B cell (primary cell): ENCODE data around the gene PDZRN3. TPM values are rescaled to one million over a fixed set of nuclear protein-coding genes. Genes with fewer than 3 reads are reported as not detected.

Experiments
- ATAC-seq: fragments of 200-7000 bp; cut with Tn5 transposase; one replicate; pipeline ENCODE4 v1.10.0; 2021; ENCODE audit warnings: low read depth, mild to moderate bottlenecking, moderate number of reproducible peaks, moderate library complexity
- CTCF ChIA-PET: fragments of 350-600 bp; sonication (Branson Sonifier 250); formaldehyde crosslinking; loops from one replicate; lab custom pipeline; 2021; ENCODE audit warnings: antibody characterized with exemption, inconsistent platforms; lab: Charles Lee
- POLR2A ChIA-PET: fragments of 350-600 bp; sonication (Branson Sonifier 250); formaldehyde crosslinking; loops from one replicate; lab custom pipeline; 2021; ENCODE audit warnings: antibody characterized with exemption; lab: Charles Lee
- DNase-seq: peaks from one replicate; pipeline ENCODE4 v3.0.0; 2013
- H2AFZ ChIP-seq: 2 replicates; pipeline ENCODE4 v1.6.1; 2012; ENCODE audit warnings: mild to moderate bottlenecking, low read depth, low read length; ENCODE audit not compliant: insufficient read depth, poor library complexity, severe bottlenecking
- H3K27ac ChIP-seq, 2 donors: 1 replicate in 1 of 2; 2 replicates in 1 of 2; pipeline ENCODE4 v1.5.1; 2012 to 2013; ENCODE audit warnings: low read length in 2 of 2, mild to moderate bottlenecking in 2 of 2, moderate library complexity in 1 of 2
- H3K27me3 ChIP-seq, 4 experiments: fragments of 200-600 bp in 1 of 4; sonication (generic) in 1 of 4; replicated peaks in 1 of 4; 1 replicate in 2 of 4; 2 replicates in 2 of 4; pipeline versions ENCODE4 v1.6.1 to v1.7.0; 2013 to 2016; ENCODE audit warnings: low read length in 3 of 4, mild to moderate bottlenecking in 2 of 4, mixed read lengths in 1 of 4, moderate library complexity in 1 of 4; ENCODE audit not compliant: insufficient read depth in 4 of 4, control insufficient read depth in 3 of 4; ENCODE audit errors: control extremely low read depth in 1 of 4
- H3K36me3 ChIP-seq, 2 experiments: replicated peaks in 1 of 2; 1 replicate in 1 of 2; 2 replicates in 1 of 2; pipeline versions ENCODE4 v1.6.1 to v1.7.1; 2013; ENCODE audit warnings: low read length in 1 of 2; ENCODE audit not compliant: insufficient read depth in 2 of 2, control insufficient read depth in 1 of 2; ENCODE audit errors: control extremely low read depth in 1 of 2, extremely low read depth in 1 of 2
- H3K4me1 ChIP-seq, 2 donors: fragments of 200-600 bp in 1 of 2; sonication (generic) in 1 of 2; 1 replicate in 1 of 2; 2 replicates in 1 of 2; pipeline versions ENCODE4 v1.5.1 to v1.6.1; 2013 to 2017; ENCODE audit warnings: low read length in 2 of 2; ENCODE audit not compliant: control insufficient read depth in 2 of 2, insufficient read depth in 2 of 2
- H3K4me2 ChIP-seq: replicated peaks from 2 replicates; pipeline ENCODE3; 2012; ENCODE audit warnings: mild to moderate bottlenecking, low read depth, low read length; ENCODE audit not compliant: poor library complexity, severe bottlenecking
- H3K4me3 ChIP-seq, 5 experiments: fragments of 200-600 bp in 1 of 5; sonication (generic) in 1 of 5; 1 replicate in 3 of 5; 2 replicates in 2 of 5; pipeline versions ENCODE4 v1.5.1 to v1.7.0; 2011 to 2016; ENCODE audit warnings: low read length in 4 of 5, mild to moderate bottlenecking in 4 of 5, low read depth in 2 of 5, control low read depth in 1 of 5, moderate library complexity in 1 of 5; ENCODE audit not compliant: insufficient read depth in 1 of 5; ENCODE audit errors: control extremely low read depth in 1 of 5, extremely low read depth in 1 of 5
- H3K79me2 ChIP-seq: fragments of 200-600 bp; sonication (generic); one replicate; pipeline ENCODE4 v1.6.0; 2016; ENCODE audit warnings: low read length; ENCODE audit not compliant: control insufficient read depth, insufficient read depth
- H3K9ac ChIP-seq: fragments of 200-600 bp; sonication (generic); 2 replicates; pipeline ENCODE4 v1.6.1; 2017; ENCODE audit warnings: mild to moderate bottlenecking, low read length, moderate library complexity
- H3K9me3 ChIP-seq, 3 donors: one replicate each; pipeline versions ENCODE4 v1.6.1 to v1.7.1; 2013; ENCODE audit warnings: low read length in 2 of 3; ENCODE audit not compliant: control insufficient read depth in 2 of 3, insufficient read depth in 1 of 3; ENCODE audit errors: control extremely low read depth in 1 of 3
- H4K20me1 ChIP-seq: 2 replicates; pipeline ENCODE4 v1.6.0; 2012; ENCODE audit warnings: mild to moderate bottlenecking, low read length; ENCODE audit not compliant: insufficient read depth, control insufficient read depth, poor library complexity, severe bottlenecking
- H3K27ac Mint-ChIP-seq: one replicate; pipeline ENCODE4 v1.8.0; 2021; ENCODE audit warnings: mixed read lengths
- H3K27me3 Mint-ChIP-seq: one replicate; pipeline ENCODE4 v1.8.0; 2021; ENCODE audit warnings: mixed read lengths
- H3K4me1 Mint-ChIP-seq: one replicate; pipeline ENCODE4 v1.8.0; 2021; ENCODE audit warnings: mixed read lengths
- H3K4me3 Mint-ChIP-seq: one replicate; pipeline ENCODE4 v1.8.0; 2021; ENCODE audit warnings: mixed read lengths
- H3K9me3 Mint-ChIP-seq: one replicate; pipeline ENCODE4 v1.8.0; 2022; ENCODE audit warnings: mixed read lengths; ENCODE audit not compliant: insufficient read depth
- CTCF ChIP-seq: fragments of 200-600 bp; IDR thresholded peaks from one replicate; pipeline ENCODE4 v1.8.0; 2022; ENCODE audit warnings: antibody characterized with exemption, mild to moderate bottlenecking
- EZH2 ChIP-seq: IDR thresholded peaks from 2 replicates; pipeline ENCODE4 v1.6.1; 2012; ENCODE audit warnings: borderline replicate concordance, low read depth, mild to moderate bottlenecking, moderate library complexity, low read length; ENCODE audit not compliant: insufficient read depth, poor library complexity, severe bottlenecking
- WGBS: methylation state at CpG from one replicate; pipeline ENCODE4 v1.1.5; 2013; ENCODE audit warnings: missing lambda C conversion rate; ENCODE audit not compliant: insufficient coverage; 5-methylcytosine and 5-hydroxymethylcytosine counted together
- intact Hi-C: fragments of 100-400 bp; cut with micrococcal nuclease; formaldehyde crosslinking; loops from one replicate; pipeline ENCODE4 v1.10.0; 2022
- polyA plus RNA-seq: library from polyadenylated mRNA; depleted of rRNA; stranded (reverse); fragments of >200 nt; gene quantifications from 2 replicates; pipeline ENCODE4 v1.2.3, GENCODE V29; 2012
- total RNA-seq, 2 donors: library from RNA; stranded (reverse); fragments of 120-200 nt in 1 of 2; gene quantifications; 1 replicate in 1 of 2; 2 replicates in 1 of 2; pipeline versions ENCODE4 v1.2.3 to v1.2.4, GENCODE V29; 2013 to 2022

The PDZRN3 gene
- total and polyA plus RNA-seq, 2 donors (not counting 1 experiment from before 2014, with no cell fraction given) = not detected

- no peaks in the 10 kb centered on the region for H3K27me3 Mint-ChIP-seq
- intact Hi-C loops = no loop called here
- no peak overlapping the region for H2AFZ ChIP-seq
- no peak overlapping the region for H3K27ac Mint-ChIP-seq
- H3K27me3 ChIP-seq = no peaks in the 10 kb centered on the region
- POLR2A ChIA-PET = no interaction called here
- H3K9ac ChIP-seq = no peak overlapping the region
- no peak for ATAC-seq
- no peaks in the 10 kb centered on the region for H4K20me1 ChIP-seq
- no peak overlapping the region for H3K4me3 Mint-ChIP-seq
- 93% methylated on average over 2 of the region's 3 CpGs for WGBS
- no peak overlapping the region for H3K4me3 ChIP-seq
- H3K9me3 Mint-ChIP-seq = peaks cover 2% of the 10 kb centered on the region
- H3K27ac ChIP-seq = no peak overlapping the region
- DNase-seq = no peak
- no peaks in the 10 kb centered on the region for H3K79me2 ChIP-seq
- H3K4me2 ChIP-seq = no peak overlapping the region
- no peaks in the 10 kb centered on the region for H3K9me3 ChIP-seq
- no peaks in the 10 kb centered on the region for H3K4me1 Mint-ChIP-seq
- no peaks in the 10 kb centered on the region for H3K4me1 ChIP-seq
- no peaks in the 10 kb centered on the region for H3K36me3 ChIP-seq
- CTCF ChIA-PET = no interaction called here
- TF ChIP-seq EZH2 = no peak
- TF ChIP-seq CTCF = no peak
Observed at GRCh38 chr3:73633916-73634344, 9.2 kb upstream of the PDZRN3 start.

GRCh38 chr3:73633453-73633852 lies 8.7 kb upstream of the PDZRN3 start:
- no peaks in the 10 kb centered on the region for H3K9me3 ChIP-seq
- H3K9ac ChIP-seq = no peak overlapping the region
- Mint-ChIP-seq H3K4me1 (no peaks in the 10 kb centered on the region), H3K4me3 (no peak overlapping the region), H3K27ac (no peak overlapping the region), H3K27me3 (no peaks in the 10 kb centered on the region), H3K9me3 (peaks cover 2% of the 10 kb centered on the region)
- DNase-seq (no peak), ATAC-seq (no peak)
- no peak overlapping the region for H2AFZ ChIP-seq
- H3K27ac ChIP-seq = no peak overlapping the region
- no peaks in the 10 kb centered on the region for H3K4me1 ChIP-seq
- H3K79me2 ChIP-seq = no peaks in the 10 kb centered on the region
- no peaks in the 10 kb centered on the region for H3K36me3 ChIP-seq
- CTCF ChIA-PET = no interaction called here
- H4K20me1 ChIP-seq = no peaks in the 10 kb centered on the region
- no peak for TF ChIP-seq CTCF
- no peak for TF ChIP-seq EZH2
- intact Hi-C loops = no loop called here
- POLR2A ChIA-PET = no interaction called here
- H3K4me3 ChIP-seq = no peak overlapping the region
- H3K27me3 ChIP-seq = no peaks in the 10 kb centered on the region
- H3K4me2 ChIP-seq = no peak overlapping the region
- WGBS = no CpG with 5 or more reads among the region's 2 CpGs
